SJSA1 (cell line): Measurements from ENCODE around the gene SUPT6H. TPM values are rescaled to one million over a fixed set of nuclear protein-coding genes. Genes with fewer than 3 reads are reported as not detected.
"Not testable (repeated sequence)": the region's sequence is repeated elsewhere in the genome, so short reads cannot be mapped to it uniquely, and the experiment has no call there.

Experiments
- DNase-seq, 2 experiments: peaks; one replicate each; pipeline ENCODE4 v3.0.0-alpha.2; 2015 to 2020; ENCODE audit warnings: low spot score in 2 of 2, low read depth in 1 of 2
- H3K27ac ChIP-seq: fragments of 250-450 bp; sonication (Bioruptor Pico); 2 replicates; pipeline ENCODE4 v1.5.1; 2020; ENCODE audit warnings: mild to moderate bottlenecking, moderate library complexity
- H3K27me3 ChIP-seq: fragments of 250-450 bp; sonication (Bioruptor Pico); replicated peaks from 2 replicates; pipeline ENCODE4 v1.5.1; 2020; ENCODE audit warnings: mild to moderate bottlenecking, moderate library complexity
- H3K36me3 ChIP-seq: fragments of 250-450 bp; sonication (Bioruptor Pico); 2 replicates; pipeline ENCODE4 v1.5.1; 2020; ENCODE audit warnings: mild to moderate bottlenecking
- H3K4me1 ChIP-seq: fragments of 250-450 bp; sonication (Bioruptor Pico); replicated peaks from 2 replicates; pipeline ENCODE4 v1.6.1; 2021; ENCODE audit warnings: mild to moderate bottlenecking
- H3K4me3 ChIP-seq: fragments of 250-450 bp; sonication (Bioruptor Pico); 2 replicates; pipeline ENCODE4 v1.5.1; 2020; ENCODE audit warnings: mild to moderate bottlenecking
- H3K9me3 ChIP-seq: fragments of 250-450 bp; sonication (Bioruptor Pico); replicated peaks from 2 replicates; pipeline ENCODE4 v1.5.1; 2020; ENCODE audit warnings: mild to moderate bottlenecking
- total RNA-seq: library from RNA; depleted of rRNA; stranded (reverse); fragments of >200 nt; shearing (Covaris generic); gene quantifications from 2 replicates; pipeline ENCODE4 v1.2.3, GENCODE V29; 2014

The SUPT6H gene
- total RNA-seq, 1 experiment from 2014 or later: 39.3 TPM

DNA sequence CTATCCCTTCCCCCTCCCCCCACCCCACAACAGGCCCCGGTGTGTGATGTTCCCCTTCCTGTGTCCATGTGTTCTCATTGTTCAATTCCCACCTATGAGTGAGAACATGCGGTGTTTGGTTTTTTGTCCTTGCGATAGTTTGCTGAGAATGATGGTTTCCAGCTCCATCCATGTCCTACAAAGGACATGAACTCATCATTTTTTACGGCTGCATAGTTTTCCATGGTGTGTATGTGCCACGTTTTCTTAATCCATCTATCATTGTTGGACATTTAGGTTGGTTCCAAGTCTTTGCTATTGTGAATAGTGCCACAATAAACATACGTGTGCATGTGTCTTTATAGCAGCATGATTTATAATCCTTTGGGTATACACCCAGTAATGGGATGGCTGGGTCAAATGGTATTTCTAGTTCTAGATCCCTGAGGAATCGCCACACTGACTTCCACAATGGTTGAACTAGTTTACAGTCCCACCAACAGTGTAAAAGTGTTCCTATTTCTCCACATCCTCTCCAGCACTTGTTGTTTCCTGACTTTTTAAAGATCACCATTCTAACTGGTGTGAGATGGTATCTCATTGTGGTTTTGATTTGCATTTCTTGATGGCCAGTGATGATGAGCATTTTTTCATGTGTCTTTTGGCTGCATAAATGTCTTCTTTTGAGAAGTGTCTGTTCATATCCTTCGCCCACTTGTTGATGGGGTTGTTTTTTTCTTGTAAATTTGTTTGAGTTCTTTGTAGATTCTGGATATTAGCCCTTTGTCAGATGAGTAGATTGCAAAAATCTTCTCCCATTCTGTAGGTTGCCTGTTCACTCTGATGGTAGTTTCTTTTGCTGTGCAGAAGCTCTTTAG is 74.1 kb downstream of the SUPT6H start:
- not testable (repeated sequence) for DNase-seq, H3K27me3 ChIP-seq, H3K9me3 ChIP-seq, H3K4me1 ChIP-seq, H3K27ac ChIP-seq, H3K4me3 ChIP-seq, H3K36me3 ChIP-seq

DNA sequence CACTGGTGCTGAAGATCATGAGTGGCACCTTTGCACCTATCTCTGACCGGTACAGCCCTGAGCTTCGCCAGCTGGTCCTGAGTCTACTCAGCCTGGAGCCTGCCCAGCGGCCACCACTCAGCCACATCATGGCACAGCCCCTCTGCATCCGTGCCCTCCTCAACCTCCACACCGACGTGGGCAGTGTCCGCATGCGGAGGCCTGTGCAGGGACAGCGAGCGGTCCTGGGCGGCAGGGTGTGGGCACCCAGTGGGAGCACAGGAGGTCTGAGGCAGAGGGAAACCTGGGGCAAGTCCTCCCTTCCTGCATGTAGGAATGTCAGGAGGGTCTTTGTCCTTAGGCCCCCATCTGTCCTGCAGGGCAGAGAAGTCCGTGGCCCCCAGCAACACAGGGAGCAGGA is 75.3 kb downstream of the SUPT6H start:
- Histone ChIP-seq H3K4me3 (no peak overlapping the region), H3K27me3 (no peaks in the 10 kb centered on the region), H3K4me1 (peaks cover 9% of the 10 kb centered on the region), H3K36me3 (no peaks in the 10 kb centered on the region), H3K27ac (no peak overlapping the region), H3K9me3 (no peaks in the 10 kb centered on the region)
- DNase-seq: no peak

DNA sequence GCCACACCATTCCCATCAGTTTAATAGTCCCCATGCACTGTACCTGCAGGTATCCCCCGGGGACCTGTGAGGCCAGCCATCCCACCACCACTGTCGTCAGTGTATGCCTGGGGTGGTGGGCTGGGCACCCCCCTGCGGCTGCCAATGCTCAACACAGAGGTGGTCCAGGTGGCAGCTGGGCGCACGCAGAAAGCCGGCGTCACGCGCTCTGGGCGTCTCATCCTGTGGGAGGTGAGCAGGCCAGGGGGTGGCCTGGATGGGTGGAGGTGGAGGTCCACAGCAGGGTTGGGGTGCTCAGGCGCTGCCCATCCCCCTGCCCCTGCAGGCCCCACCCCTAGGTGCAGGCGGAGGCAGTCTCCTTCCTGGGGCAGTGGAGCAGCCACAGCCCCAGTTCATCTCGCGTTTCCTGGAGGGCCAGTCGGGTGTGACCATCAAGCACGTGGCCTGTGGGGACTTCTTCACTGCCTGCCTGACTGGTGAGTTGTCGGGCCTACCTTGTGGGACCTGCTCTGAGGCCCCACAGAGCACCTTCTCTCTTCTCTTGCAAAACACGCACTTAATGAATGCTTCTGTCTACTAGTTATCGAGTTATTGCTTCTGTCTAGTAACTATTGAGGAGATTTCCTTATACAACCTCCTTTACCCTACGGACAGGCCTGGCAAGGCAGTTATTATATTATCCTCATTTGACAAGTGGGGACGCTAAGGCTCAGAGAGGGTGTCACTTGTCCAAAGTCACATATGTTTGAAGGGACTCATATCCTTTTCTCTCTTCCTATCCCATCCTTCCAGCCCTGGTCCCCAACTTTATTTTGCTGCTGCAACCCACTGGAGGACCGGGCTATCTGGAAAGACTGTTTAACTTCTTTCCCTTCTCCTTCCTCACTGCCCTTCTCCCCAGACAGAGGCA is 76.0 kb downstream of the SUPT6H start:
- no peak for DNase-seq
- H3K27ac ChIP-seq: no peak overlapping the region

DNA sequence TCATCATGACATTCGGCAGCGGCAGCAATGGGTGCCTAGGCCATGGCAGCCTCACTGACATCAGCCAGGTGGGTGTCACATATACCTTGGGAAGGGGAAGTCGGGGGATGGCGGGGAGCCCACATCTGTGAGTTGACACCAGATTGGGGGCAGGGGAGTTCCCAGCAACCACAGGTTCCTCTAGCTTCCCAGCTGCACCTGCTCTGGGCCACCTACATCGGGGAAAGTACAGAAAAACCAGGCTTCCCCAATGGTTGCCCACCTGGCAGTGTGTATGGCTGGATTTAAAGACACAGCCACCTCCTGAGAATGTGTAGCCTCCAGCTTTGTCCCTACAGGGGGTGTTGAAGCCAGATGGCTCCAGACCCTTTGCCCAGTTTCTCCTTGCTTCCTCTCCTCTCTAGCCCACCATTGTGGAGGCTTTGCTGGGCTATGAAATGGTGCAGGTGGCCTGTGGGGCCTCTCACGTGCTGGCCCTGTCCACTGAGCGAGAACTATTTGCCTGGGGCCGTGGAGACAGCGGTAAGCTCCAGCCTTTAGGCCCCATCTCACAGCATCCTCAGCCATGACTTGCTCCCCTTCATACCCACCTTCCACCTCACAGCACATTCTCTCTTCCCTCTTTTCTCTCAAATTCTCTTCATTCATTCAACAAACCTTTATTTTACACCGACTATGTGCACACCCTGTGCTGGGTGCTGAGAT is 76.8 kb downstream of the SUPT6H start:
- Histone ChIP-seq H3K36me3 (no peaks in the 10 kb centered on the region; the same call in 1 of the 2 replicates), H3K27me3 (no peaks in the 10 kb centered on the region), H3K27ac (no peak overlapping the region), H3K9me3 (no peaks in the 10 kb centered on the region), H3K4me3 (no peak overlapping the region), H3K4me1 (peaks cover 15% of the 10 kb centered on the region)
- no peak for DNase-seq

More for the DNA sequence above, 76.0 kb downstream of the SUPT6H start:
- Histone ChIP-seq H3K4me1 (peaks cover 15% of the 10 kb centered on the region), H3K9me3 (no peaks in the 10 kb centered on the region), H3K4me3 (no peak overlapping the region), H3K27me3 (no peaks in the 10 kb centered on the region), H3K36me3 (no peaks in the 10 kb centered on the region)

DNA sequence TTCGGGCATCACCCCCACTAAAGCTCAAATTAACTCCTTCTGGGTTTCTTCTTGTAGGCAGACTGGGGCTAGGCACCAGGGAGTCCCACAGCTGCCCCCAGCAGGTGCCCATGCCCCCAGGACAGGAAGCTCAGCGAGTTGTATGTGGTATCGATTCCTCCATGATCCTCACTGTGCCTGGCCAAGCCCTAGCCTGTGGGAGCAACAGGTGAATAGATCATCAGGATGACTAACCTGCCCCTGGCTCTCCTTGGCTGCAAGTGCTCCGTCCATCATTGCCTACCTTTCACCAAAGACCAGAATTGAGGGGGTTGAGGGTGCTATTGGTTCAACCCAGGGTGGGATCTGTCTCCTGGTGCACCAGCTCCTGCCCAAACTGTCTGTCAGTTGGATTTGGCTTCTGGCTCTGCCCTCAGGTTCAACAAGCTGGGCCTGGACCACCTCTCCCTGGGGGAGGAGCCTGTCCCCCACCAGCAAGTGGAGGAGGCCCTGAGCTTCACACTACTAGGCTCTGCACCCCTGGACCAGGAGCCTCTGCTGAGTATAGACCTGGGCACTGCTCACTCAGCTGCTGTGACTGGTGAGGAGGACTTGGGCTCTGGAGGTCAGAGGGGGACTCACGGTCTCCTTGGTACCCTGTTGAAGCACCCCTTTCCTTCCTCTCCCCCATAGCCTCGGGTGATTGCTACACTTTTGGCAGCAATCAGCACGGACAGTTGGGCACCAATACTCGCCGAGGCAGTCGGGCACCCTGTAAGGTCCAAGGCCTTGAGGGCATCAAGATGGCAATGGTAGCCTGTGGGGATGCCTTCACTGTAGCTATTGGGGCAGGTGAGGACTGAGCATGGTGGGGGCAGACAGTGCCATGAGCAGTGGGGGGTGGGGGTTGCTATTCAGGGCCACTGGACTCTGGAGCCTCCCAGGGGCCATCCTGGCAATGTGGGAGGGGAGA is 78.7 kb downstream of the SUPT6H start:
- Histone ChIP-seq H3K4me3 (no peak overlapping the region), H3K27me3 (no peaks in the 10 kb centered on the region), H3K36me3 (peaks cover 12% of the 10 kb centered on the region), H3K4me1 (peaks cover 19% of the 10 kb centered on the region), H3K27ac (no peak overlapping the region), H3K9me3 (no peaks in the 10 kb centered on the region)
- DNase-seq: no peak

DNA sequence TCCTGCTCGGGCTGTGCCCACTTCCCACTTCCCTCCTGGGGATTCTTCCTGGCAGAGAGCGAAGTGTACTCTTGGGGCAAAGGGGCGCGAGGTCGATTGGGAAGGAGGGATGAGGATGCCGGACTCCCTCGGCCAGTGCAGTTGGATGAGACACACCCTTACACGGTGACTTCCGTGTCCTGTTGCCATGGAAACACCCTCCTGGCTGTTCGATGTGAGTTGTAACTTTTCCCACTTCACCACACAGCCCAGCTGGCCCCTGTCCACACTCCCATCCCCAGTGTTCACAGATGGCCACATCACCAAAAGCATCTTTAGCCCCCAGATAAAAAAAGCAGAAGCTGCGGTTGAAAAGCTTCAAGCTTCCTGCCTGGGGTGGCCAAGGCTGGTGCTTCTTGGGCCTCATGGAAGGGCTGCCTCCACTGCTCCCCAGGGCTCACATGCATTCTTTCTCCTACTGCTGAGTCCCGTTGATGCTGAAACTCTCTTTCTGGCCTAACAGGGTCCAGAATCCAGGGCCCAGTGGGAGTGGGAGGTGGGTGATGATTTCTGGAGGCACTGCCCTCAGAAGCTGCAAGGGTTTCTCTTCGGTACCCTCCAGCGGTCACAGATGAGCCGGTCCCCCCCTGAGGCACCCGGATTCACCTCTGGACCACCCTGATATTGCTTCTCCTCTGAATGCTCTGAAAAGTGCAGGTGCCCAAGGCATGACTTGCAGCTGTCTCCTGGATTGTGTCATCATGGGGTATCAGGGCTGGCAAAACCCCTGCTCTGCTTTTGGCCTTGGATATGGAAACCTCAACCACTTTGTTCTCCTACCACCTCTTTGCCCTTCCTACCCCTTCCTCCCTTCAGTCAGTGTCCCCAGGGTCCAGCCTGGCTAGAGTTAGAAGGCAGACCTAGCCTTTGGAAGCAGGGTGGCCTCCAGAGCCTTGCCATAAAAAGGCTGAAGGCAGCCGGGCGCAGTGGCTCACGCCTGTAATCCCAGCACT is 79.6 kb downstream of the SUPT6H start:
- DNase-seq: peak in 1 of 2 experiments; percentile 35
- peaks cover 21% of the 10 kb centered on the region for H3K36me3 ChIP-seq
- H3K4me1 ChIP-seq: peaks cover 25% of the 10 kb centered on the region
- H3K27me3 ChIP-seq: no peaks in the 10 kb centered on the region
- no peak overlapping the region for H3K27ac ChIP-seq
- no peak overlapping the region for H3K4me3 ChIP-seq
- no peaks in the 10 kb centered on the region for H3K9me3 ChIP-seq

DNA sequence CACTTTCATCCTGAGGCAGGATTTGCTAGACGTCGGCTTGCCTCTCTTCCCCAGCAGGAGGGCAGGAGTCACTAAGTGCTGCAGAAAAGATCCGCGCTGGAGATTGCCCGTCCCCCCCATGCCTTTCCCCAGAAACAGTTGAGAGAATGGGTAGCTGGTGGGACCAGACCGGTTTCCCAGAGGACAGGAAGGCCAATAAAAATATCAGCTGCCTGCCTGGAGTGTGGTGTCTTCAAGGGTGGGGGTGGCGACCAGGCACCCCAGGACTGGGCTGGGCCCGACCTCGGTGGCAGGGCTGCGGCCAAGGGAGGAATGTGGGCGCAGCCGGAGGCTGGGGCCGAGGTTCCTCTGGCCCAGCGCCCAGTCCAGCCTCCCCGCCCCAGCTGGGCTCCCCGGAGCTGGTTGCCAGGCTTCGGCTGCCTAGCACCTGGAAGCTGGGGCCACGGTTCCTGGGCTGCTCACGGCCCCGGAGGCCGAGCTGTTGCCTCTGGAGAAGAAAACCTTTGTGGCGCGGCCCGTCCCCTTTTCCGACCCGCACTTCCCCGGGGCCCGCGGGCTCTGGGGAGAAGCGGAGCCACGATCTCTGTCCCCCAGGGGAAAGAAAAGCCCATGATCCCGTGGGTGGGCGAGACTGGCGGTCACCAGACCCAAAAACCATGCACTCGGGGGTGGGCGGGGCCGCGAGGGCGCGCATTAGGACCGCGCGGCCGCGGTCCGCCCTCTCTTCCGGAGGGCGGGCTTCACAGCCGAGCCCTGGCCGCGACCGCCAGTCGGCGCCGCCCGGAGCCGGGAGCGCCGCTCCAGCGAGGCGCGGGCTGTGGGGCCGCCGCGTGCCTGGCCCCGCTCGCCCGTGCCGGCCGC is 81.5 kb downstream of the SUPT6H start, which contains the start of gene TRAF4:
Gene TRAF4, plus strand, starts transcription at position 769 of the 861 bp plus-strand sequence. CDS start 102 bp downstream, outside the sequence.
- Histone ChIP-seq H3K4me3 (peak within 1 kb of the TSS; percentile 61), H3K27ac (peak within 1 kb of the TSS; percentile 87), H3K27me3 (no peaks in the 10 kb centered on the region), H3K9me3 (no peaks in the 10 kb centered on the region), H3K36me3 (peaks cover 40% of the 10 kb centered on the region), H3K4me1 (peaks cover 25% of the 10 kb centered on the region)
- DNase-seq: peak; percentile 80 to 89

DNA sequence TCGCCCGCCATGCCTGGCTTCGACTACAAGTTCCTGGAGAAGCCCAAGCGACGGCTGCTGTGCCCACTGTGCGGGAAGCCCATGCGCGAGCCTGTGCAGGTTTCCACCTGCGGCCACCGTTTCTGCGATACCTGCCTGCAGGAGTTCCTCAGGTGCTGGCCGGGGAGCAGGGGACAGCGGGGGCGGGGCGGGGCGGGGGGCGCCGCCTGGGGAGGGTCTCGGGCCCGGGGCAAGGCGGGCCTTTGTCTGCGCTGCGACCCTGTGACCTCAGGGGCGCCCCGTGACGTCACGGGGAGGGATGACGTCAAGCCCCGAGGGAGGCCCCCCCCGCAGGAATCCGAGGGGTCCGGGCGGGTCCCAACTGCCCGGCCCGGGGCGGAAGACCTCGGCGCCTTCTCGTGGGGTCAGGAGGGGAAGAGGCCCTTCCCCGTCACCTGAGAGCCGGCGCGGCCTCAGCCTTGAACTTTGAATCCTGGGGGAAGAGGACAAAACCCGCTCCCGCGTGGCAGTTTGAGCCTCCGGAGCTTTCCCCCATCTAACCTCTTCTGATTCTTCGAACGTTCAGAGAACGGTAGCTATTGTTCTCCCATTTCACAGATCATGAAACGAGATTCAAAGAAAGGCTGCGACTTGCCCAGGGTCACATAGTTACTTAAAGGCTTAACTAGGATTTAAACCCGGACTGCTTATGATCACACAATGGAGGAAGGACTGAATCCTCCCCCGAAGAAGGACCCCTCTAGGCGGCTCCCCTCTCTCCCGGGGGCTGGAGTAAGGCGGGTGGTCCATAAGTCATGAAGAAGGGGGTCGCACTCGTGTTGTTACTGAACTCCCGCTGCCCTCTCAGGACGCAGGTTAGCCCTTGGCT is 82.3 kb downstream of the SUPT6H start:
- Histone ChIP-seq H3K27ac (peak overlapping the region; percentile 87), H3K9me3 (no peaks in the 10 kb centered on the region), H3K36me3 (peaks cover 48% of the 10 kb centered on the region), H3K4me1 (peaks cover 25% of the 10 kb centered on the region), H3K27me3 (no peaks in the 10 kb centered on the region), H3K4me3 (peak overlapping the region; percentile 61)
- peak; percentile 63 to 70 for DNase-seq

DNA sequence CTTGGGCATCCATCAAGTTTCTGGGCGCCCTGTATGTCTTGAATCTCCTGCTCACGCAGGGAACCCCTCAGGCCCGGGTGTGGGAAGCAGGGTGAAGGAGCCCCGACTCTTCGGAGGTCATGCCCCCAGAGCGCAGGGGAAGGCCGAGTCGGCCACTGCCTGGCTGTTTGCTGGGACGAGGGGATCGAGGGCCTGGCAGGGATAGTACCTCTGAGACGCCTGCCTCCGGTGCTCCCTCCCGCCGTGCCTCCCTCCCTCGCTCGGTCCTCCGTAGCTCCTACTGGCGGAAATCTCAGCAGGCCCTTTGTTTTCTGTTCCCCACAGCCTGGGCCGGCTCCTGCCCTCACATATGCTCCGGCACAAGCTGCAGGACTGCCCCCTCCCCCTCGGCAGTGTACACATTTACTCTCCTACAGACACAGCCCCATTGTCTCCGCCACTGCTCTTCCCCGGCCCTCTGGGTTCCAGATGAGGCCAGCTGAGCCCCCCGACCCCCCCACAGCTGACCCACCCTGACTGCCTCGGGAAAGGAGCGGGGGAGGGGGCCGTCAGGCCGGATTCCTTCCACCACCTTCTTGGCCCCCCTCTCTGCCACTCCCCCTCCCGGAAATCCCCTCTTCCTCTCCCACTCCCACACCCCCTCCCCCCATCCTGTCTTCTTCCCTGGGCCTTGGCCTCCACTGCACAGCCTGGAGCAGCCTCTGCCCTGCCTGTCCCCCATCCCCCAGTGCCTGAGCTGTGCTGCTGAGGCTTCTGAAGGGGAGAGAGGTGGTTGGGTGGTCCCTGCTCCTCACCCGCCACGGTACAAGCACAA is 83.2 kb downstream of the SUPT6H start:
- DNase-seq: peak; percentile 68 to 84
- no peaks in the 10 kb centered on the region for H3K9me3 ChIP-seq

More for the DNA sequence above, 83.2 kb downstream of the SUPT6H start:
- Histone ChIP-seq H3K4me3 (peak overlapping the region; percentile 61), H3K36me3 (peaks cover 55% of the 10 kb centered on the region), H3K27ac (peak overlapping the region; percentile 87), H3K27me3 (no peaks in the 10 kb centered on the region), H3K4me1 (peaks cover 25% of the 10 kb centered on the region)
